Osteoblast (primary cell): ENCODE measurements around the gene CYP46A1. TPM values are rescaled to one million over a fixed set of nuclear protein-coding genes. Genes with fewer than 3 reads are reported as not detected.
"Not testable (repeated sequence)": the region's sequence is repeated elsewhere in the genome, so short reads cannot be mapped to it uniquely, and the experiment has no call there.

Experiments
- DNase-seq: peaks from one replicate; pipeline ENCODE4 v3.0.0; 2011; ENCODE audit warnings: low spot score, mixed read lengths; ENCODE audit not compliant: insufficient read length; ENCODE audit errors: missing footprints
- H2AFZ ChIP-seq: 2 replicates; pipeline ENCODE4 v1.6.0; 2011; ENCODE audit warnings: mild to moderate bottlenecking, low read length
- H3K27ac ChIP-seq: 2 replicates; pipeline ENCODE4 v1.5.1; 2011; ENCODE audit warnings: mild to moderate bottlenecking, low read depth, low read length, moderate library complexity
- H3K27me3 ChIP-seq: 2 replicates; pipeline ENCODE4 v1.6.0; 2012; ENCODE audit warnings: mild to moderate bottlenecking, control low read depth, inconsistent platforms, low read length, moderate library complexity; ENCODE audit not compliant: insufficient read depth
- H3K36me3 ChIP-seq: 2 replicates; pipeline ENCODE4 v1.5.1; 2011; ENCODE audit warnings: mild to moderate bottlenecking, low read length, control low read depth, moderate library complexity; ENCODE audit not compliant: insufficient read depth
- H3K4me1 ChIP-seq: 2 replicates; pipeline ENCODE4 v1.5.1; 2011; ENCODE audit warnings: mild to moderate bottlenecking, low read length, control low read depth, moderate library complexity; ENCODE audit not compliant: insufficient read depth
- H3K4me2 ChIP-seq: 2 replicates; pipeline ENCODE4 v1.6.0; 2011; ENCODE audit warnings: mild to moderate bottlenecking, low read length; ENCODE audit not compliant: insufficient read depth
- H3K4me3 ChIP-seq: fragments of 200-600 bp; sonication (generic); 3 replicates; pipeline ENCODE4 v1.5.1; 2012; ENCODE audit warnings: mild to moderate bottlenecking, low read length, inconsistent platforms; ENCODE audit not compliant: insufficient read depth
- H3K79me2 ChIP-seq: 2 replicates; pipeline ENCODE4 v1.6.0; 2012; ENCODE audit warnings: mild to moderate bottlenecking, low read length, control low read depth, inconsistent platforms; ENCODE audit not compliant: insufficient read depth
- H3K9me3 ChIP-seq: 2 replicates; pipeline ENCODE4 v1.5.1; 2011; ENCODE audit warnings: low read depth, low read length, control low read depth
- H4K20me1 ChIP-seq: 2 replicates; pipeline ENCODE4 v1.6.0; 2012; ENCODE audit warnings: mild to moderate bottlenecking, low read length, control low read depth; ENCODE audit not compliant: insufficient read depth
- CTCF ChIP-seq: IDR thresholded peaks from 2 replicates; pipeline ENCODE4 v1.5.1; 2011; ENCODE audit warnings: mild to moderate bottlenecking, low read depth, low read length, moderate library complexity; ENCODE audit errors: extremely low read depth
- total RNA-seq: library from RNA; depleted of rRNA; stranded (reverse); fragments of >200 nt; gene quantifications from 2 replicates; pipeline ENCODE4 v1.2.3, GENCODE V29; 2012

The CYP46A1 gene
- total RNA-seq, 1 donor: 0.36 TPM

DNA sequence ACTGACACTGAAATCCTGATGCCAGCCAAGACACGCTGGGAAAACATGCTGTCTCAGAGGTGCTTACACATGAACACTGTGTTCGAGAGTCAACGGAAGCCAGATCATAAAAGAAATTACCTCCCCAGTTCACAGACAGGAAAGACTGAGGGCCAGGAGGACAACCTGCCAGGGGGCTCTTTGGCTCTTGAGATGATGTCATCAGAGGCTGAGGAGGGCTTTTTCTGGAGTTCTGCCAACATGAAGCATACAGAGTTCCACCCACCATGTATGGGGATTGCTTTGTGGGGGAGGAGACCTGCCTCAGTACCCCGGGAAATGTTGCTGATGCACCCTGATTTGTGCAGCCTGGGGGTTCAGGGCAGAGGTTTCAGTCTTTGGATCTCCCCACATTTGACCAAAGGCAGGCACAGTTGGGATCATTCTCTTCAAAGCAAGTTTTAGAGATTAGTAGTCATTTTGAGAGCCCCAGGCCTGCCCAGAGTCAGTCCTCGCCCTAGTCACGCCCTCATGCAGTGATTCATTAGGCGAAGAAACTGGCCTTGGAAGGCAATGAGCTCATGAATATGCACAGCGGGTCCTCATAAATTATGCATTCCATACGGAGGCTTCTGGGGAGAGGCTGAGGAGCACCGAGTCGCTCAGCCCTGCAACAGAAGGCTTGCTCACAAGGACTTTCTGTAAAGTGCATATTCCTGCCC, 74.2 kb downstream of the CYP46A1 start:
- Histone ChIP-seq H3K9me3 (no peaks in the 10 kb centered on the region), H3K27me3 (no peaks in the 10 kb centered on the region), H4K20me1 (no peaks in the 10 kb centered on the region), H3K79me2 (no peaks in the 10 kb centered on the region), H3K4me3 (peak overlapping the region; percentile 10), H2AFZ (no peak overlapping the region), H3K4me2 (peak overlapping the region; percentile 66), H3K4me1 (peaks cover 55% of the 10 kb centered on the region), H3K27ac (peak overlapping the region; percentile 99), H3K36me3 (no peaks in the 10 kb centered on the region)
- peak; percentile 93 for DNase-seq
- no peak for TF ChIP-seq CTCF

- H3K27ac ChIP-seq: peak overlapping the region; percentile 99
- H3K4me2 ChIP-seq: peak overlapping the region; percentile 66
- H3K4me3 ChIP-seq: no peak overlapping the region
- H3K4me1 ChIP-seq: peaks cover 47% of the 10 kb centered on the region
- H4K20me1 ChIP-seq: no peaks in the 10 kb centered on the region
- no peaks in the 10 kb centered on the region for H3K9me3 ChIP-seq
- no peaks in the 10 kb centered on the region for H3K27me3 ChIP-seq
- TF ChIP-seq CTCF: no peak
- peak; percentile 48 for DNase-seq
- H3K36me3 ChIP-seq: no peaks in the 10 kb centered on the region
- no peak overlapping the region for H2AFZ ChIP-seq
- no peaks in the 10 kb centered on the region for H3K79me2 ChIP-seq
Observed at GRCh38 chr14:99758872-99759545, 74.9 kb downstream of the CYP46A1 start.

GRCh38 chr14:99759546-99759925, 75.4 kb downstream of the CYP46A1 start:
- H3K36me3 ChIP-seq: no peaks in the 10 kb centered on the region
- no peaks in the 10 kb centered on the region for H3K27me3 ChIP-seq
- no peak overlapping the region for H3K4me2 ChIP-seq
- no peaks in the 10 kb centered on the region for H4K20me1 ChIP-seq
- no peak overlapping the region for H2AFZ ChIP-seq
- no peak overlapping the region for H3K4me3 ChIP-seq
- no peak for DNase-seq
- H3K9me3 ChIP-seq: no peaks in the 10 kb centered on the region
- H3K4me1 ChIP-seq: peaks cover 42% of the 10 kb centered on the region
- H3K79me2 ChIP-seq: no peaks in the 10 kb centered on the region
- no peak for TF ChIP-seq CTCF
- H3K27ac ChIP-seq: no peak overlapping the region

- Histone ChIP-seq H3K4me3 (no peak overlapping the region), H4K20me1 (no peaks in the 10 kb centered on the region), H3K9me3 (no peaks in the 10 kb centered on the region), H3K79me2 (no peaks in the 10 kb centered on the region), H3K4me1 (peaks cover 30% of the 10 kb centered on the region), H3K36me3 (no peaks in the 10 kb centered on the region), H3K4me2 (no peak overlapping the region), H3K27ac (no peak overlapping the region), H2AFZ (no peak overlapping the region), H3K27me3 (no peaks in the 10 kb centered on the region)
- no peak for DNase-seq
- no peak for TF ChIP-seq CTCF
Observed at GRCh38 chr14:99760817-99761216, 76.7 kb downstream of the CYP46A1 start.

GRCh38 chr14:99762911-99763310, 78.8 kb downstream of the CYP46A1 start:
- not testable (repeated sequence) for H3K36me3 ChIP-seq, H3K79me2 ChIP-seq, DNase-seq, H3K9me3 ChIP-seq, H3K27ac ChIP-seq, H3K27me3 ChIP-seq, H4K20me1 ChIP-seq, H3K4me2 ChIP-seq, H2AFZ ChIP-seq, H3K4me3 ChIP-seq
- peaks cover 23% of the 10 kb centered on the region for H3K4me1 ChIP-seq
